ENCODE measurements around the gene PNPLA4. TPM values are rescaled to one million over a fixed set of nuclear protein-coding genes. Genes with fewer than 3 reads are reported as not detected.

Gene PNPLA4
- polyA plus RNA-seq, 1 donor (not counting 4 experiments of a cell fraction or from before 2014, with no cell fraction given) = 39.6 TPM

- dilution Hi-C loops (cut with MboI; ENCODE audit: extremely low pct_ligation_motif_present, low sequenced_read_pairs) = no loop called here
- H3K9ac ChIP-seq (ENCODE audit: control insufficient read depth, extremely low read depth, insufficient read depth, low read length) = no peak overlapping the region
- no peak overlapping the region for H2AFZ ChIP-seq (ENCODE audit: control insufficient read depth, low read length)
- no peaks in the 10 kb centered on the region for H3K9me1 ChIP-seq (ENCODE audit: control insufficient read depth, extremely low read depth, insufficient read depth, low read length)
- H3K4me3 ChIP-seq (ENCODE audit: control insufficient read depth in 2 of 3, extremely low read depth in 1 of 3, insufficient read depth in 2 of 3, low read depth in 1 of 3, low read length in 3 of 3) = no peak overlapping the region
- H3K79me2 ChIP-seq (ENCODE audit: control insufficient read depth, insufficient read depth, low read length) = no peaks in the 10 kb centered on the region
- no peaks in the 10 kb centered on the region for H4K20me1 ChIP-seq (ENCODE audit: control insufficient read depth, extremely low read depth, insufficient read depth, low read length)
- H3K27ac ChIP-seq (ENCODE audit: control insufficient read depth, insufficient read depth, low read length) = no peak overlapping the region
- H3K4me1 ChIP-seq (ENCODE audit: control insufficient read depth, extremely low read depth, insufficient read depth, low read length) = no peaks in the 10 kb centered on the region
- H3K36me3 ChIP-seq (ENCODE audit: control insufficient read depth in 2 of 2, extremely low read depth in 1 of 2, insufficient read depth in 2 of 2, low read length in 2 of 2) = no peaks in the 10 kb centered on the region
- no peak for TF ChIP-seq EZH2 (IDR thresholded peaks at IDR 0.05; ENCODE audit: low read length)
- TF ChIP-seq, protein P1, sequence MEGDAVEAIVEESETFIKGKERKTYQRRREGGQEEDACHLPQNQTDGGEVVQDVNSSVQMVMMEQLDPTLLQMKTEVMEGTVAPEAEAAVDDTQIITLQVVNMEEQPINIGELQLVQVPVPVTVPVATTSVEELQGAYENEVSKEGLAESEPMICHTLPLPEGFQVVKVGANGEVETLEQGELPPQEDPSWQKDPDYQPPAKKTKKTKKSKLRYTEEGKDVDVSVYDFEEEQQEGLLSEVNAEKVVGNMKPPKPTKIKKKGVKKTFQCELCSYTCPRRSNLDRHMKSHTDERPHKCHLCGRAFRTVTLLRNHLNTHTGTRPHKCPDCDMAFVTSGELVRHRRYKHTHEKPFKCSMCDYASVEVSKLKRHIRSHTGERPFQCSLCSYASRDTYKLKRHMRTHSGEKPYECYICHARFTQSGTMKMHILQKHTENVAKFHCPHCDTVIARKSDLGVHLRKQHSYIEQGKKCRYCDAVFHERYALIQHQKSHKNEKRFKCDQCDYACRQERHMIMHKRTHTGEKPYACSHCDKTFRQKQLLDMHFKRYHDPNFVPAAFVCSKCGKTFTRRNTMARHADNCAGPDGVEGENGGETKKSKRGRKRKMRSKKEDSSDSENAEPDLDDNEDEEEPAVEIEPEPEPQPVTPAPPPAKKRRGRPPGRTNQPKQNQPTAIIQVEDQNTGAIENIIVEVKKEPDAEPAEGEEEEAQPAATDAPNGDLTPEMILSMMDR (optimal IDR thresholded peaks at IDR 0.05 in 1 of 3, IDR thresholded peaks at IDR 0.05 in 1 of 3, conservative IDR thresholded peaks at IDR 0.05 in 1 of 3; ENCODE audit: extremely low read depth in 1 of 3, insufficient read depth in 2 of 3, low read length in 3 of 3) = no peak
- no peak for DNase-seq (ENCODE audit: low read depth, low spot score)
- H3K4me2 ChIP-seq (ENCODE audit: control insufficient read depth, extremely low read depth, insufficient read depth, low read depth, low read length) = no peak overlapping the region
- no peak for FAIRE-seq
- H3K9me3 ChIP-seq (ENCODE audit: control insufficient read depth, low read depth, low read length) = no peaks in the 10 kb centered on the region
- H3K27me3 ChIP-seq (ENCODE audit: control insufficient read depth, extremely low read depth, insufficient read depth, low read length) = no peaks in the 10 kb centered on the region
Measured at GRCh38 chrX:7970428-7970827, 43.2 kb upstream of the PNPLA4 start.

DNA sequence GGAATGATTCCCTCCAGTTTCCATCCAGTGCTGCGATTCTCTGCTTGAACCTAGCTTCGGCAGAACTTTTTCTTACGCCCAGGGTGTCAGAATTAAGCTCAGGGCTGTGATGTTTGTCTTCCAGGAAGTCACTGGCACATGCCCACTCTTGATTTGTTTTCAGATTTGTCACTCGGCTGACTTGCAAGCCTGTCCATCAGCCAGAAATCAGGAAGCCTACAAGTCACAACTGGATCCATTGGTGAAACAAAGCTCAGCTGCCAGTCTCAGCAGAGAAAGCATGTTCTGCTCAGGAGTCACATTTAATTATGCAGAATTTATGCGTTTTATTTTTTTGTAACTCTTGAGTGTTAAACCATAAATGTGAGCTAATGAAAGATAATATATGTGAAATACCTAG, 38.2 kb upstream of the PNPLA4 start:
- H3K27ac ChIP-seq (ENCODE audit: control insufficient read depth, insufficient read depth, low read length) = no peak overlapping the region
- no peaks in the 10 kb centered on the region for H3K9me1 ChIP-seq (ENCODE audit: control insufficient read depth, extremely low read depth, insufficient read depth, low read length)
- no peaks in the 10 kb centered on the region for H3K79me2 ChIP-seq (ENCODE audit: control insufficient read depth, insufficient read depth, low read length)
- H4K20me1 ChIP-seq (ENCODE audit: control insufficient read depth, extremely low read depth, insufficient read depth, low read length) = no peaks in the 10 kb centered on the region
- peak; percentile 17 for FAIRE-seq
- no peaks in the 10 kb centered on the region for H3K9me3 ChIP-seq (ENCODE audit: control insufficient read depth, low read depth, low read length)
- H3K4me3 ChIP-seq (ENCODE audit: control insufficient read depth in 2 of 3, extremely low read depth in 1 of 3, insufficient read depth in 2 of 3, low read depth in 1 of 3, low read length in 3 of 3) = no peak overlapping the region
- peak overlapping the region; percentile 29 for H2AFZ ChIP-seq (ENCODE audit: control insufficient read depth, low read length)
- peak overlapping the region; percentile 7 for H3K4me2 ChIP-seq (ENCODE audit: control insufficient read depth, extremely low read depth, insufficient read depth, low read depth, low read length)
- no peaks in the 10 kb centered on the region for H3K27me3 ChIP-seq (ENCODE audit: control insufficient read depth, extremely low read depth, insufficient read depth, low read length)
- no peak overlapping the region for H3K9ac ChIP-seq (ENCODE audit: control insufficient read depth, extremely low read depth, insufficient read depth, low read length)
- no peak for TF ChIP-seq EZH2 (IDR thresholded peaks at IDR 0.05; ENCODE audit: low read length)
- TF ChIP-seq, protein P1 (optimal IDR thresholded peaks at IDR 0.05 in 1 of 3, IDR thresholded peaks at IDR 0.05 in 1 of 3, conservative IDR thresholded peaks at IDR 0.05 in 1 of 3; ENCODE audit: extremely low read depth in 1 of 3, insufficient read depth in 2 of 3, low read length in 3 of 3) = no peak
- dilution Hi-C loops (cut with MboI; ENCODE audit: extremely low pct_ligation_motif_present, low sequenced_read_pairs) = no loop called here
- no peak for DNase-seq (ENCODE audit: low read depth, low spot score)
- H3K36me3 ChIP-seq (ENCODE audit: control insufficient read depth in 2 of 2, extremely low read depth in 1 of 2, insufficient read depth in 2 of 2, low read length in 2 of 2) = no peaks in the 10 kb centered on the region
- H3K4me1 ChIP-seq (ENCODE audit: control insufficient read depth, extremely low read depth, insufficient read depth, low read length) = no peaks in the 10 kb centered on the region
